EL (cell line): Measurements from ENCODE around the gene GET3.
A peak's percentile ranks its signal among the peaks of the same experiment; 100 is the strongest.

Experiments used
- DNase-seq: peaks from one replicate; pipeline ENCODE4 v3.0.0-alpha.2; 2016

The GET3 gene

GRCh38 chr19:12754465-12755196 lies 17.3 kb downstream of the GET3 start:
- no peak for DNase-seq

GRCh38 chr19:12756150-12756883 lies 19.0 kb downstream of the GET3 start:
- no peak for DNase-seq

GRCh38 chr19:12757544-12758274 lies 20.4 kb downstream of the GET3 start:
- DNase-seq = peak; percentile 77

- DNase-seq = no peak
Measured at GRCh38 chr19:12759686-12760085, 22.4 kb downstream of the GET3 start.

GRCh38 chr19:12763100-12763499 lies 25.8 kb downstream of the GET3 start:
- DNase-seq = no peak

- no peak for DNase-seq
Measured at GRCh38 chr19:12764698-12765097, 27.4 kb downstream of the GET3 start.

GRCh38 chr19:12766051-12766521 lies 28.8 kb downstream of the GET3 start:
- peak; percentile 83 for DNase-seq

- no peak for DNase-seq
Measured at GRCh38 chr19:12767150-12767549, 29.9 kb downstream of the GET3 start.

GRCh38 chr19:12767666-12768065 lies 30.4 kb downstream of the GET3 start:
- DNase-seq = no peak

- no peak for DNase-seq
Measured at GRCh38 chr19:12769689-12770088, 32.4 kb downstream of the GET3 start.

GRCh38 chr19:12770922-12771321 lies 33.6 kb downstream of the GET3 start:
- DNase-seq = no peak

GRCh38 chr19:12772323-12772722 lies 35.0 kb downstream of the GET3 start:
- no peak for DNase-seq

GRCh38 chr19:12773571-12773970 lies 36.3 kb downstream of the GET3 start:
- peak; percentile 56 for DNase-seq

- no peak for DNase-seq
Measured at GRCh38 chr19:12774588-12775555, 37.6 kb downstream of the GET3 start, which contains the start of gene HOOK2. TSS of gene HOOK2 (minus strand) at chr19:12775552. CDS start at chr19:12775449, 103 bp downstream.

GRCh38 chr19:12777217-12778016 lies 40.1 kb downstream of the GET3 start:
- DNase-seq = peak; percentile 76

GRCh38 chr19:12778017-12778904 lies 41.0 kb downstream of the GET3 start:
- peak; percentile 79 for DNase-seq

GRCh38 chr19:12778905-12779161 lies 41.5 kb downstream of the GET3 start:
- DNase-seq = no peak

GRCh38 chr19:12779162-12779993 lies 42.1 kb downstream of the GET3 start:
- peak; percentile 74 for DNase-seq

- no peak for DNase-seq
Measured at GRCh38 chr19:12782174-12782423, 44.8 kb downstream of the GET3 start.
